Endodermal cell (in vitro differentiated cells): ENCODE results near the gene NIP7. TPM values are rescaled to one million over a fixed set of nuclear protein-coding genes. Genes with fewer than 3 reads are reported as not detected.

ENCODE experiments used
- DNase-seq: peaks from one replicate; pipeline ENCODE4 v3.0.0-alpha.2; 2017
- H3K27ac ChIP-seq: 2 replicates; pipeline ENCODE4 v1.5.1; 2013; ENCODE audit warnings: mild to moderate bottlenecking, low read depth, low read length, moderate library complexity
- H3K27me3 ChIP-seq: 2 replicates; pipeline ENCODE4 v1.6.1; 2013; ENCODE audit warnings: mild to moderate bottlenecking, low read length, moderate library complexity; ENCODE audit not compliant: insufficient read depth, control insufficient read depth, poor library complexity, severe bottlenecking
- H3K36me3 ChIP-seq: 2 replicates; pipeline ENCODE4 v1.7.0; 2013; ENCODE audit warnings: mild to moderate bottlenecking, low read length, moderate library complexity; ENCODE audit not compliant: control insufficient read depth, insufficient read depth
- H3K4me1 ChIP-seq: one replicate; pipeline ENCODE4 v1.7.0; 2013; ENCODE audit warnings: low read length; ENCODE audit not compliant: control insufficient read depth, insufficient read depth
- H3K4me3 ChIP-seq: 2 replicates; pipeline ENCODE4 v1.5.1; 2013; ENCODE audit warnings: mild to moderate bottlenecking, low read length, moderate library complexity
- H3K9ac ChIP-seq: 2 replicates; pipeline ENCODE4 v1.6.1; 2013; ENCODE audit warnings: mild to moderate bottlenecking, low read length, moderate library complexity; ENCODE audit not compliant: poor library complexity, severe bottlenecking; ENCODE audit errors: extremely low read depth
- H3K9me3 ChIP-seq: 2 replicates; pipeline ENCODE4 v1.6.1; 2013; ENCODE audit warnings: mild to moderate bottlenecking, low read length, moderate library complexity; ENCODE audit not compliant: control insufficient read depth
- H3K27ac Mint-ChIP-seq: 2 replicates; pipeline ENCODE4 v1.8.0; 2020; ENCODE audit warnings: mixed read lengths
- H3K27me3 Mint-ChIP-seq: 2 replicates; pipeline ENCODE4 v1.8.0; 2021; ENCODE audit warnings: mild to moderate bottlenecking, mixed read lengths; ENCODE audit not compliant: insufficient read depth
- H3K36me3 Mint-ChIP-seq: 2 replicates; pipeline ENCODE4 v1.8.0; 2020; ENCODE audit warnings: low read depth, mixed read lengths
- H3K4me1 Mint-ChIP-seq: 2 replicates; pipeline ENCODE4 v1.8.0; 2020; ENCODE audit warnings: mixed read lengths
- H3K4me3 Mint-ChIP-seq: 2 replicates; pipeline ENCODE4 v1.8.0; 2020; ENCODE audit warnings: mild to moderate bottlenecking, moderate library complexity, mixed read lengths
- H3K9me3 Mint-ChIP-seq: 2 replicates; pipeline ENCODE4 v1.8.0; 2020; ENCODE audit warnings: mild to moderate bottlenecking, mixed read lengths
- CTCF ChIP-seq: fragments of 200-600 bp; sonication (generic); conservative IDR thresholded peaks from 2 replicates; pipeline ENCODE4 v1.5.0; 2021; ENCODE audit warnings: antibody characterized with exemption, mild to moderate bottlenecking
- WGBS, 2 experiments: methylation state at CpG; one replicate each; pipeline versions ENCODE4 v1.1.5 to v1.1.7; 2013; ENCODE audit warnings: missing lambda C conversion rate in 2 of 2, mixed read lengths in 1 of 2; ENCODE audit not compliant: insufficient coverage in 1 of 2, insufficient read length in 1 of 2; 5-methylcytosine and 5-hydroxymethylcytosine counted together
- total RNA-seq, 2 donors: library from RNA; stranded (reverse); fragmentation: NEBNext Ultra II Directional in 1 of 2; extraction: Animal tissue kit (Norgen Biotek cat#: 25700) in 1 of 2; gene quantifications; 2 replicates in 1 of 2; 3 replicates in 1 of 2; pipeline ENCODE4 v1.2.1, GENCODE V29; 2021

NIP7 gene
- total RNA-seq, 2 donors from 2014 or later = 30.5 to 36.3 TPM

GRCh38 chr16:69366431-69366830 lies 26.9 kb downstream of the NIP7 start:
- no peak overlapping the region for H3K9ac ChIP-seq
- no peaks in the 10 kb centered on the region for H3K4me1 Mint-ChIP-seq
- H3K27me3 Mint-ChIP-seq = no peaks in the 10 kb centered on the region
- peaks cover 2% of the 10 kb centered on the region for H3K9me3 Mint-ChIP-seq
- no peaks in the 10 kb centered on the region for H3K9me3 ChIP-seq
- peaks cover 55% of the 10 kb centered on the region for H3K36me3 Mint-ChIP-seq
- TF ChIP-seq CTCF = no peak
- H3K27me3 ChIP-seq = no peaks in the 10 kb centered on the region
- DNase-seq = no peak
- no peaks in the 10 kb centered on the region for H3K4me1 ChIP-seq
- peaks cover 58% of the 10 kb centered on the region for H3K36me3 ChIP-seq
- H3K4me3 Mint-ChIP-seq = no peak overlapping the region
- WGBS, 2 experiments = 97 to 98% methylated on average over 6 of the region's 7 CpGs
- no peak overlapping the region for H3K4me3 ChIP-seq
- no peak overlapping the region for H3K27ac Mint-ChIP-seq
- no peak overlapping the region for H3K27ac ChIP-seq

- no peak overlapping the region for H3K4me3 ChIP-seq
- no peak for TF ChIP-seq CTCF
- no peak for DNase-seq
- no peak overlapping the region for H3K9ac ChIP-seq
- H3K27me3 Mint-ChIP-seq = no peaks in the 10 kb centered on the region
- peaks cover 2% of the 10 kb centered on the region for H3K4me1 Mint-ChIP-seq
- H3K27ac Mint-ChIP-seq = no peak overlapping the region
- no peak overlapping the region for H3K27ac ChIP-seq
- H3K36me3 ChIP-seq = peaks cover 72% of the 10 kb centered on the region
- H3K4me1 ChIP-seq = no peaks in the 10 kb centered on the region
- 97% methylated on average over 6 to 7 of the region's 7 CpGs for WGBS, 2 experiments
- peaks cover 2% of the 10 kb centered on the region for H3K9me3 Mint-ChIP-seq
- H3K27me3 ChIP-seq = no peaks in the 10 kb centered on the region
- no peaks in the 10 kb centered on the region for H3K9me3 ChIP-seq
- H3K36me3 Mint-ChIP-seq = peaks cover 64% of the 10 kb centered on the region
- no peak overlapping the region for H3K4me3 Mint-ChIP-seq
Observed at GRCh38 chr16:69367980-69368379, 28.4 kb downstream of the NIP7 start.

GRCh38 chr16:69368866-69369265 lies 29.3 kb downstream of the NIP7 start:
- H3K4me1 ChIP-seq = no peaks in the 10 kb centered on the region
- no peak overlapping the region for H3K27ac ChIP-seq
- no peak overlapping the region for H3K9ac ChIP-seq
- H3K4me3 ChIP-seq = no peak overlapping the region
- Mint-ChIP-seq H3K4me3 (no peak overlapping the region), H3K4me1 (peaks cover 3% of the 10 kb centered on the region), H3K36me3 (peaks cover 66% of the 10 kb centered on the region), H3K27ac (no peak overlapping the region), H3K9me3 (peaks cover 2% of the 10 kb centered on the region), H3K27me3 (no peaks in the 10 kb centered on the region)
- DNase-seq = no peak
- peaks cover 72% of the 10 kb centered on the region for H3K36me3 ChIP-seq
- no peaks in the 10 kb centered on the region for H3K9me3 ChIP-seq
- no peak for TF ChIP-seq CTCF
- WGBS, 2 experiments = 94 to 95% methylated on average over 2 to 3 of the region's 4 CpGs
- H3K27me3 ChIP-seq = no peaks in the 10 kb centered on the region
